ENCODE results near the gene KCNG2.
"Not testable (repeated sequence)": the region's sequence is repeated elsewhere in the genome, so short reads cannot be mapped to it uniquely, and the experiment has no call there.

The KCNG2 gene

DNA sequence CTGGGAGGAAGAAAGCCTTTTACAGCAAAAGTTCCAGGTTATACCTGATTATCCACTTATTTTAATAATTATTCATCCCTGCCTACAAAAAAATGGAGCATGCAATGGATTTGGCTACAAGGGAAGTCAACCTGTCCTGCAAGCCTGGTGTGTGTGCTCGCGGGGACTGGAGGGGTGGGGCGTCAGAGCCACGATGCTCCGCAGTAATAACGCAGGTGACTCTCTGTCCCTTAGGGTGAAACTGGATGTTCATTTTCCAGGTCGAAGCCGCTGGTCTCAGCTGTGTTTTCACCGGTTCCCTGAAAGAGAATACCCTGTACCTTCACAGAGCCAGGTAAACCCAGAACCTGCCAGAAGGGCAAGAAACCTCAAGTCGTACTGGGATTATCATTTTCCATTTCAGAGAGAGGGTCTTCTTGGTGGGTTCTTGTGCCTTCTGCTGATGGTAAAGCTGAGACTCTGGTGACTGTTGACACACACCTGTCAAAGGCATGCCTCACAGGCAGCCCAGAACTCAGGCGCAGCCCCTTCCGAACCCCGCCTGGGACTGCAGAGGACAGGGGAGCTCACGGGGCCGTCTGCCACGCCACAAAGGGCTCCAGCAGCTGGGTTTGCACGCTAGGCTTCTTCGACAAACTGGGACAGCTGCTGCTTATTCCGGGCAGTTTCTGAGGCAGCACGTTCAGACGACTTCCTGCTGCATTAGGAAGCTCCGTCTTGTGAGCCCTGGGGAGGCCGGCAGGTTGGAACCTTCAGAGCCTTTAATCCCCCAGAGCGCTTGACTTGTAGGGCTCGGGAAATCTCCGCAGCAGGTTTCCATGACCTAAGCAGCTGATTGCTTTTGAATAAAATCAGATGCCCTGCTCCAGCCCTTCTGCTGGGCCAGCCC, 58.6 kb downstream of the KCNG2 start:
- DNase-seq, result peak; percentile 36

GRCh38 chr18:79857082-79857671, 59.4 kb downstream of the KCNG2 start:
- peak; percentile 88 for DNase-seq

DNA sequence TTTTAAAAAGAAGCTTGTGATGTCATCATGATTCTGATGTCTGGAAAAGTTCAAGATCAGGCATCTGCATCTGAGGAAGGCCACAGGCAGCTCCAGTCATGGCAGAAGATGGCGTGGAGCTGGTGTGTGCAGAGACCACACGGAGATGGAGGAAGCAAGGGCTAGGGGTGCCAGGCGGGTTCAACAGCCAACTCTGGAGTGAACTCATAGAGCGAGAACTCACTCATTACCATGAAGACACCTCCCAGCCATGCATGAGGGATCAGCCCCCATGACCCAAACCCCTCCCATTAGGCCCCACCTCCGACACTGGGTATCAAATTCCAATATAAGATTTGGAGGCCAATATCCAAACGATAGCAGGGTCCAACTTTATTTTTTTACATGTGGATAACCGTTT, 61.6 kb downstream of the KCNG2 start:
- no peak for DNase-seq

DNA sequence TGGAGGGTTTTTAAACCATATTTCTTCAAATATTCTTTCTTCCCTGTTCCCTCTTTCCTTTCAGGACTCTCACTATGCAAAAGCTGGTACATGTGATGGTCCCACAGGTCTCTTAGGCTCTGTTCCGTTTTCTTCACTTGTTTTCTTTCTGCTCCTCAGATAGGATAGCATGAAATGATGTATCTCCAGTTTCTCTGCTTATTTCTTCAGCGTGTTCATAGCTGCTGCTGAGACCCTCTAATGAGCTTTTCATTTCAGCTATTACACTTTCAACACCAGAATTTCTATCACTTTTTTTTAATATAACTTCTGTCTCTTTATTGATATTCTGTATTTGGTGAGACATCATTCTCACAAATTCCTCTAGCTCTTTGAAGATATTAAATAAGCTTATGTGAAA, 63.9 kb downstream of the KCNG2 start:
- DNase-seq, result no peak

DNA sequence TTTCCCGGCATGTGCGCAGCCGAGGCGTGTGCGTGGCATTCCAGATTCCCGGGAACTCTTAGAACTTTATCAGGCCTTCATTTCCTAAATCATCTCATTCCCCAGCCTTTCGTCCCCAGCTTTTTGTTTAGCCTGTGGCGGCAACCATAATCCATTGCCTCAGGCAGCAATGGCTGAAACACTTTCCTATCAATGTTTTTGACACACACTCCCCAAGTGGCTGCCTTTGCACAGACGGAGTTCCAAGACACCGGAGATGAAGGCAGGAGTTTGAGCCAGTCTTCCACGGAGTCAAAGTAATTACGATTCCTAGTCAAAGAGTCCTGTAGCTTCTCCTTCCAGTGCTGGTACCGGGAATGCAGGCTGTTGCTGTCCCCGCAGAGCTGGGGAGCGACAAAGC, 64.8 kb downstream of the KCNG2 start:
- DNase-seq, result no peak

DNA sequence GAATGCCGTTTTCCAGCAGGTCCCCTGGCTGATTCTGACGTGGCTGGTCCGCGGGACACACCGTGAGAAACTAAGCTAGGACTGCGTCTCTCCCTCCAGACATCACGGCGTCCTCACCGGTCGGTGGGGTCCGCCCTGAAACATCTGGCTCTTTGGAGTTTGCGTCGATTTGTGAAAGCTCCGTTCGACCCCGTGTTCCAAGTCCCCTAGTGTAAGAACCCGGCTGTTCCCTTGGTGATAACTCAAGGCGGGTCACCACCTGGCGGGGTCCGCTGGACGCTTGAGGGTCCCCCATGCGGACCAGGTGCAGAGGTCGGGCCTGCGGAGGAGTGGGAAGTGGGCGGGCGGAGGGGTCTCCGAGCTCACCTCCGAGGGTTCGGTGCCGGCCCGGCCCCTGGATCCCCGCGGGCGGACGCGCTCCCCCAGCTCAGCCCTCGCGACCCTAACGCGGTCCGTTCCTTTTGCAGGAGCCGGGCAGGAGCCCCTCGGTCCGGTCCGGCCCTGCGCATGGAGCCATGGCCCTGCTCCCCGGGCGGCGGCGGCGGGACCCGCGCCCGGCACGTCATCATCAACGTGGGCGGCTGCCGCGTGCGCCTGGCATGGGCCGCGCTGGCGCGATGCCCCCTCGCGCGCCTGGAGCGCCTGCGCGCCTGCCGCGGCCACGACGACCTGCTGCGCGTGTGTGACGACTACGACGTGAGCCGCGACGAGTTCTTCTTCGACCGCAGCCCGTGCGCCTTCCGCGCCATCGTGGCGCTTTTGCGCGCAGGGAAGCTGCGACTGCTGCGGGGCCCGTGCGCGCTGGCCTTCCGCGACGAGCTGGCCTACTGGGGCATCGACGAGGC, 65.6 kb downstream of the KCNG2 start:
- no peak for DNase-seq

GRCh38 chr18:79864006-79864725, 66.4 kb downstream of the KCNG2 start:
- DNase-seq, result no peak

- not testable (repeated sequence) for DNase-seq
These were observed 67.2 kb downstream of the KCNG2 start for GRCh38 chr18:79864955-79865354.

- not testable (repeated sequence) for DNase-seq
These were observed 68.2 kb downstream of the KCNG2 start for GRCh38 chr18:79865951-79866350.

GRCh38 chr18:79866889-79867574, 69.3 kb downstream of the KCNG2 start:
- no peak for DNase-seq

DNA sequence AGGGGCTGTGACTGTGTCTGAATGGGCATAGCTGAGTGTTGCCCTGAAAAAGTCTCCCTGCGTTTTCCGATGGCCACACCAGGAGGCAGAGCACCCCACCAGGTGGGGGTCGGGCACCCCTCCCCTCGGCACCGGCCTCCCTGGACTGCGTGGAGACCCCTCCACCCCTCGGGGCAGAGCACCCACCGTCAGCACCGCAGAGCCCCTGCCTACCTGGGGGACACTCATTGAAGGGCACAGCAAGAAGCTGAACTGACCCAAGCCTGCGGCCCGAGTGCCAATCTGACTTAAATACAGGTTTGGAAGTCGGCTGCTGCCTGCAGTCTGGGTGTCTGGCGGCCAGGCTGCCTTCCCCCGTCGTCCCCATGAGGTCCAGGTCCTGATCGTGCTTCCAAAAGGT, 69.9 kb downstream of the KCNG2 start:
- no peak for DNase-seq

DNA sequence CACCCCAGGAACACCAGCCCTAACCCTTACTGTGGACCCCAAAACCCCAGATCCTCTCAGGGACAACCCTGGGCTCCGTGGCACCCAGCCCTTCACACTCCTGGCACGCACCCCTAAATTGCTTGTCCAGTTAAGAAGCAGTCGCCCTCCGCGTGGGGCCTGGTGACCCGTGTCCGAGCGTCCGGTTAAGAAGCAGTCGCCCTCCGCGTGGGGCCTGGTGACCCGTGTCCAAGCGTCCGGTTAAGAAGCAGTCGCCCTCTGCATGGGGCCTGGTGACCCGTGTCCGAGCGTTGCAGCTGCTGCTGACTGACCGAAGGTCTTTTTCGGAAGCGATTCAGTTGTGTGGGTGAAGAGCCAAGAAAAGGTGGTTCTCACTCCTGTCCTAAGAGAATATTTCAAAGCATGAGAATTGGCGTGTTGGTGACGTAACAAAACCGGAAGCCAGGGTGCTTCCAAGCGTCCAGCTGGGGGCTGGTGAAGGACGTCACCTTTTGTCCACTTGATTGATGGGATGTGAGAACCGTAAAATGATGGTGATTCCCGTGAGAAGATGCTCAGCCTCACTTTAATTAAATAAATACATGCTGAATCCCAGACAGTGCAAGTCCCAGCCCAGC, 70.5 kb downstream of the KCNG2 start:
- DNase-seq, result no peak

- DNase-seq, result no peak
These were observed 71.2 kb downstream of the KCNG2 start for GRCh38 chr18:79868811-79869541.

GRCh38 chr18:79869591-79870300, 72.0 kb downstream of the KCNG2 start:
- no peak for DNase-seq

- DNase-seq, result no peak
These were observed 72.7 kb downstream of the KCNG2 start for GRCh38 chr18:79870301-79871025.

- DNase-seq, result no peak
These were observed 73.3 kb downstream of the KCNG2 start for GRCh38 chr18:79871026-79871390.

- no peak for DNase-seq
These were observed 73.8 kb downstream of the KCNG2 start for GRCh38 chr18:79871481-79872091.

GRCh38 chr18:79872527-79873444, 75.0 kb downstream of the KCNG2 start:
- no peak for DNase-seq
